Measurements from ENCODE around the gene HECW1. TPM values are rescaled to one million over a fixed set of nuclear protein-coding genes. Genes with fewer than 3 reads are reported as not detected.

The HECW1 gene
- total RNA-seq, 1 experiment from 2014 or later = 1.8 TPM

DNA sequence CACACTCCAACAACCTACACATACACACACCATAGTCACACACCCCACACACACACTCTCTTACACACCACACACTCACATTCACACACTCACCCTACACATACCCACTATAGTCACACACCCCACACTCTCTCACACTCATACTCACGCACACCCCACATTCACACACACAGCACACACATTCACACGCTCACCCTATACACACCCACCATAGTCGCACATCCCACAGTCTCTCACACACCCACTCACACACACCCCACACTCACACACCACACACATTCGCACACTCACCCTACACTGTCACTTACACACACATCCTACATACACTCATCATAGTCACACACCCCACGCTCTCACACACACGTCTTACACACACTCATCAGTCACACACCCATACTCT, 85.6 kb downstream of the HECW1 start:
- TF ChIP-seq, protein P1, sequence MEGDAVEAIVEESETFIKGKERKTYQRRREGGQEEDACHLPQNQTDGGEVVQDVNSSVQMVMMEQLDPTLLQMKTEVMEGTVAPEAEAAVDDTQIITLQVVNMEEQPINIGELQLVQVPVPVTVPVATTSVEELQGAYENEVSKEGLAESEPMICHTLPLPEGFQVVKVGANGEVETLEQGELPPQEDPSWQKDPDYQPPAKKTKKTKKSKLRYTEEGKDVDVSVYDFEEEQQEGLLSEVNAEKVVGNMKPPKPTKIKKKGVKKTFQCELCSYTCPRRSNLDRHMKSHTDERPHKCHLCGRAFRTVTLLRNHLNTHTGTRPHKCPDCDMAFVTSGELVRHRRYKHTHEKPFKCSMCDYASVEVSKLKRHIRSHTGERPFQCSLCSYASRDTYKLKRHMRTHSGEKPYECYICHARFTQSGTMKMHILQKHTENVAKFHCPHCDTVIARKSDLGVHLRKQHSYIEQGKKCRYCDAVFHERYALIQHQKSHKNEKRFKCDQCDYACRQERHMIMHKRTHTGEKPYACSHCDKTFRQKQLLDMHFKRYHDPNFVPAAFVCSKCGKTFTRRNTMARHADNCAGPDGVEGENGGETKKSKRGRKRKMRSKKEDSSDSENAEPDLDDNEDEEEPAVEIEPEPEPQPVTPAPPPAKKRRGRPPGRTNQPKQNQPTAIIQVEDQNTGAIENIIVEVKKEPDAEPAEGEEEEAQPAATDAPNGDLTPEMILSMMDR (IDR thresholded peaks at IDR 0.05; ENCODE audit: insufficient read depth in 1 of 2, low read depth in 1 of 2, low read length in 1 of 2, severe bottlenecking in 1 of 2, unreplicated experiment in 1 of 2) = no peak

DNA sequence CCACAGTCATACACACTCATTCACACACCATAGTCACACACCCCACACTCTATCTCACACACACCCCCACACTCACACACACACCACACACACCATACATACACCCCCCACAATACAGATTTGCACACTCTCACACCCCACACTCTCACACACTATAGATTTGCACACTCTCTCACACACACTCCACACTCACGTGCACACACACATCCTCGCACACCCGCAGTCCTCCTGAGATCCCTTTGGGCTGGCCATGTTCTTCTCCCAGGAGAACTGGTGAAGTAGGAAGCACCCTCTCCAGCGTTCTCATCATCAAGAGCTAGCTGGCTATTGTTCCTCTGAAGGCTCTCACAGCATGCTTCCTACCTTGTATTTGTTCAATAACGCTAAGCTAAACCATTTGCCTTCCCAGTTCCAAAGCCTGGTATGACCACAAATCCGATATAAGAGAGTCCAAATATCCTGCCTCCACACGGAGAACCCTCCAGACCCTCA, 86.2 kb downstream of the HECW1 start:
- Histone ChIP-seq H3K27me3 (replicated peaks; ENCODE audit: control insufficient read depth, insufficient read depth, low read length) (no peaks in the 10 kb centered on the region), H3K4me1 (no peaks in the 10 kb centered on the region; the same call in 1 of the 2 replicates), H3K4me3 (ENCODE audit: low read depth, low read length) (no peak overlapping the region), H3K36me3 (ENCODE audit: control insufficient read depth, insufficient read depth, low read length) (no peaks in the 10 kb centered on the region), H3K9me3 (no peaks in the 10 kb centered on the region)
- no peaks in the 10 kb centered on the region for H3K9me3 Mint-ChIP-seq (ENCODE audit: unreplicated experiment)
- CTCF ChIA-PET = interaction anchor here (1.0 kb wide), 1 partner anchor 12 kb away, joined by 3 read pairs; no protein-coding TSS in a partner anchor
- H3K4me1 Mint-ChIP-seq (ENCODE audit: low read depth, unreplicated experiment) = no peaks in the 10 kb centered on the region
- intact Hi-C loops (cut with micrococcal nuclease; ENCODE audit: unreplicated experiment) = no loop called here
- POLR2A ChIA-PET = no interaction called here
- H3K27me3 Mint-ChIP-seq (ENCODE audit: insufficient read depth, unreplicated experiment) = peaks cover 2% of the 10 kb centered on the region
- DNase-seq = no peak
- H3K27ac Mint-ChIP-seq (ENCODE audit: unreplicated experiment) = no peak overlapping the region
- TF ChIP-seq, protein P1 (IDR thresholded peaks at IDR 0.05; ENCODE audit: insufficient read depth in 1 of 2, low read depth in 1 of 2, low read length in 1 of 2, severe bottlenecking in 1 of 2, unreplicated experiment in 1 of 2) = no peak
- no peaks in the 10 kb centered on the region for H3K36me3 Mint-ChIP-seq (ENCODE audit: insufficient read depth, unreplicated experiment)
- H3K4me3 Mint-ChIP-seq (ENCODE audit: unreplicated experiment) = no peak overlapping the region
- BruUV-seq (replicated peaks) = no TSS peak

More for the DNA sequence above, 85.6 kb downstream of the HECW1 start:
- H3K27me3 Mint-ChIP-seq (ENCODE audit: insufficient read depth, unreplicated experiment) = peaks cover 2% of the 10 kb centered on the region
- intact Hi-C loops (cut with micrococcal nuclease; ENCODE audit: unreplicated experiment) = no loop called here
- BruUV-seq (replicated peaks) = no TSS peak
- no peaks in the 10 kb centered on the region for H3K27me3 ChIP-seq (replicated peaks; ENCODE audit: control insufficient read depth, insufficient read depth, low read length)
- POLR2A ChIA-PET = no interaction called here
- no peak overlapping the region for H3K4me3 Mint-ChIP-seq (ENCODE audit: unreplicated experiment)
- CTCF ChIA-PET = no interaction called here
- no peak overlapping the region for H3K27ac Mint-ChIP-seq (ENCODE audit: unreplicated experiment)
- no peaks in the 10 kb centered on the region for H3K9me3 ChIP-seq
- no peak for DNase-seq
- no peaks in the 10 kb centered on the region for H3K9me3 Mint-ChIP-seq (ENCODE audit: unreplicated experiment)
- no peak overlapping the region for H3K4me3 ChIP-seq (ENCODE audit: low read depth, low read length)
- H3K4me1 Mint-ChIP-seq (ENCODE audit: low read depth, unreplicated experiment) = no peaks in the 10 kb centered on the region
- H3K4me1 ChIP-seq = no peaks in the 10 kb centered on the region; the same call in 1 of the 2 replicates
- H3K36me3 ChIP-seq (ENCODE audit: control insufficient read depth, insufficient read depth, low read length) = no peaks in the 10 kb centered on the region
- no peaks in the 10 kb centered on the region for H3K36me3 Mint-ChIP-seq (ENCODE audit: insufficient read depth, unreplicated experiment)

DNA sequence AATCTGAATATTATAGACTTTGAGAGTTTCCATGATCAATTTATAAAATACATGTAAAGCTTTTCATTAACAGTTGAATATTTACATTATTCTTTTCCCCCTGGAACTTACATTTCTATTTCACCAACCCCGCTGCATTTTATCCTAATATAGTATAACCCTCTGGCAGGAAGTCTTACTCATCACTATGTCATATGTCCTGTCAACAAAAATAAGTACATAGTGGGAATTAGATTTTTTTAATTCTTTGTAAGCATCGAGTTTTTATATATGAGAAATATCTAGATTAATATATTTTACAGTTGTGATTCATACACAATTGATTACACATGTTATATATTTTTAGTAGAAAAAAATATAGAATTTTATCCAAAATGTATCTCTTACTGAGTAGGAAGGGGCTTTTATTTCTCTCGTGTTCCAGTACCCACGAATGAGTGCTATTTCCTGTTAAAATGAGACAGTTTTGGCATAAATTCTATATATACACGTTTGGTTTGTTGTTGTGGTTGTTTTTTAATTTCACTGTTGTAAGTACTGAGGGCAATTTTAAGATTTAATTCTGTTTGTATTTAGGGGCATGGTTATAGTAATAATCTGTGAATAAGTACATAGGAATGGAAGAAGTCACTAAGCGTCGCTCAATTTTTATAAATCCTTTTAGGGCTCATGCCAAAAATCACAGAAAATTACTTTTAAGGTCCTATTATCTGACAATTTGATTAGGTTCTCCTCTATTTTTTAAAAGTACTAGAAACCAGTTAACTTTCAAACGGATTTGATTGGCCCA, 87.1 kb downstream of the HECW1 start:
- Mint-ChIP-seq H3K4me1 (ENCODE audit: low read depth, unreplicated experiment) (no peaks in the 10 kb centered on the region), H3K9me3 (ENCODE audit: unreplicated experiment) (no peaks in the 10 kb centered on the region), H3K27ac (ENCODE audit: unreplicated experiment) (no peak overlapping the region), H3K36me3 (ENCODE audit: insufficient read depth, unreplicated experiment) (no peaks in the 10 kb centered on the region), H3K27me3 (ENCODE audit: insufficient read depth, unreplicated experiment) (peaks cover 2% of the 10 kb centered on the region), H3K4me3 (ENCODE audit: unreplicated experiment) (no peak overlapping the region)
- TF ChIP-seq, protein P1 (IDR thresholded peaks at IDR 0.05; ENCODE audit: insufficient read depth in 1 of 2, low read depth in 1 of 2, low read length in 1 of 2, severe bottlenecking in 1 of 2, unreplicated experiment in 1 of 2) = no peak
- H3K4me3 ChIP-seq (ENCODE audit: low read depth, low read length) = no peak overlapping the region
- no peaks in the 10 kb centered on the region for H3K9me3 ChIP-seq
- POLR2A ChIA-PET = no interaction called here
- no peaks in the 10 kb centered on the region for H3K36me3 ChIP-seq (ENCODE audit: control insufficient read depth, insufficient read depth, low read length)
- DNase-seq = no peak
- no peaks in the 10 kb centered on the region for H3K27me3 ChIP-seq (replicated peaks; ENCODE audit: control insufficient read depth, insufficient read depth, low read length)
- H3K4me1 ChIP-seq = no peaks in the 10 kb centered on the region; the same call in 1 of the 2 replicates
- BruUV-seq (replicated peaks) = no TSS peak
- intact Hi-C loops (cut with micrococcal nuclease; ENCODE audit: unreplicated experiment) = no loop called here
- CTCF ChIA-PET = interaction anchor here (1.0 kb wide), 1 partner anchor 11 kb away, joined by 3 read pairs; no protein-coding TSS in a partner anchor
